Caco-2 (cell line): Measurements from ENCODE around the gene NUDT1. TPM values are rescaled to one million over a fixed set of nuclear protein-coding genes. Genes with fewer than 3 reads are reported as not detected.

Experiments used
- BruUV-seq: library from RNA; stranded (reverse); fragments of 400-500 nt; replicated peaks from 2 replicates; lab custom pipeline; 2021; lab: Mats Ljungman, UMichigan
- CTCF ChIA-PET: fragments of 300-600 bp; sonication (Branson Sonifier 250); formaldehyde crosslinking; loops from one replicate; lab custom pipeline; 2022; ENCODE audit warnings: antibody characterized with exemption; lab: Charles Lee
- POLR2A ChIA-PET: fragments of 300-600 bp; sonication (Branson Sonifier 250); formaldehyde crosslinking; loops from one replicate; lab custom pipeline; 2022; ENCODE audit warnings: antibody characterized with exemption; lab: Charles Lee
- DNase-seq, 2 experiments: peaks; one replicate each; pipeline versions ENCODE4 v3.0.0 to v3.0.0-alpha.2; 2020 to 2022
- H3K27me3 ChIP-seq: replicated peaks from 2 replicates; pipeline ENCODE4 v1.6.0; 2011; ENCODE audit warnings: low read length; ENCODE audit not compliant: control insufficient read depth, insufficient read depth
- H3K36me3 ChIP-seq: 2 replicates; pipeline ENCODE4 v1.5.1; 2011; ENCODE audit warnings: low read length; ENCODE audit not compliant: control insufficient read depth, insufficient read depth
- H3K4me1 ChIP-seq: fragments of 250-450 bp; sonication (Bioruptor Pico); 2 replicates; pipeline ENCODE4 v1.5.1; 2020; ENCODE audit warnings: mild to moderate bottlenecking
- H3K4me3 ChIP-seq: 2 replicates; pipeline ENCODE4 v1.5.1; 2011; ENCODE audit warnings: low read depth, mild to moderate bottlenecking, control low read depth, low read length
- H3K9me3 ChIP-seq: fragments of 250-450 bp; sonication (Bioruptor Pico); 2 replicates; pipeline ENCODE4 v1.5.1; 2020; ENCODE audit warnings: mild to moderate bottlenecking, moderate library complexity
- H3K27ac Mint-ChIP-seq: one replicate; pipeline ENCODE4 v1.8.0; 2022; ENCODE audit warnings: mixed read lengths; ENCODE audit not compliant: unreplicated experiment
- H3K27me3 Mint-ChIP-seq: one replicate; pipeline ENCODE4 v1.8.0; 2022; ENCODE audit warnings: mixed read lengths; ENCODE audit not compliant: insufficient read depth, unreplicated experiment
- H3K36me3 Mint-ChIP-seq: one replicate; pipeline ENCODE4 v1.8.0; 2022; ENCODE audit warnings: mild to moderate bottlenecking, mixed read lengths; ENCODE audit not compliant: insufficient read depth, unreplicated experiment
- H3K4me1 Mint-ChIP-seq: one replicate; pipeline ENCODE4 v1.8.0; 2022; ENCODE audit warnings: low read depth, mixed read lengths; ENCODE audit not compliant: unreplicated experiment
- H3K4me3 Mint-ChIP-seq: one replicate; pipeline ENCODE4 v1.8.0; 2022; ENCODE audit warnings: mild to moderate bottlenecking, moderate library complexity, mixed read lengths; ENCODE audit not compliant: unreplicated experiment
- H3K9me3 Mint-ChIP-seq: one replicate; pipeline ENCODE4 v1.8.0; 2022; ENCODE audit warnings: mixed read lengths; ENCODE audit not compliant: unreplicated experiment
- CTCF ChIP-seq, 2 experiments: fragments of 200-600 bp in 1 of 2; IDR thresholded peaks; 1 replicate in 1 of 2; 2 replicates in 1 of 2; pipeline versions ENCODE4 v1.5.1 to v1.8.0; 2011 to 2022; ENCODE audit warnings: antibody characterized with exemption in 1 of 2, control low read depth in 1 of 2, inconsistent platforms in 1 of 2, low read depth in 1 of 2, low read length in 1 of 2, mild to moderate bottlenecking in 1 of 2, moderate library complexity in 1 of 2; ENCODE audit not compliant: insufficient read depth in 1 of 2, severe bottlenecking in 1 of 2, unreplicated experiment in 1 of 2
- intact Hi-C: fragments of 100-400 bp; cut with micrococcal nuclease; formaldehyde crosslinking; loops from one replicate; pipeline ENCODE4 v1.10.0; 2022; ENCODE audit not compliant: unreplicated experiment
- total RNA-seq: library from RNA; stranded (reverse); gene quantifications from 2 replicates; pipeline ENCODE4 v1.2.3, GENCODE V29; 2022

NUDT1 gene
- total RNA-seq, 1 experiment from 2014 or later = 42.8 TPM

- Mint-ChIP-seq H3K4me3 (no peak overlapping the region), H3K27me3 (no peaks in the 10 kb centered on the region), H3K27ac (no peak overlapping the region), H3K4me1 (peaks cover 19% of the 10 kb centered on the region), H3K36me3 (peaks cover 44% of the 10 kb centered on the region), H3K9me3 (no peaks in the 10 kb centered on the region)
- H3K4me3 ChIP-seq = no peak overlapping the region
- H3K27me3 ChIP-seq = no peaks in the 10 kb centered on the region
- 0 out of 2 replicates have a peak, but pooled peaks cover 2% of the 10 kb centered on the region for H3K36me3 ChIP-seq
- H3K9me3 ChIP-seq = no peaks in the 10 kb centered on the region
- H3K4me1 ChIP-seq = no peaks in the 10 kb centered on the region
- CTCF ChIA-PET = no interaction called here
- no peak for DNase-seq
- TF ChIP-seq CTCF (IDR thresholded peaks at IDR 0.05; ENCODE audit: insufficient read depth in 1 of 2, low read depth in 1 of 2, low read length in 1 of 2, severe bottlenecking in 1 of 2, unreplicated experiment in 1 of 2) = no peak
- BruUV-seq = no TSS peak
- intact Hi-C loops = no loop called here
- POLR2A ChIA-PET = no interaction called here
Observed at GRCh38 chr7:2230882-2231281, 11.1 kb upstream of the NUDT1 start.

- peak overlapping the region; percentile 92 for H3K27ac Mint-ChIP-seq
- peaks cover 56% of the 10 kb centered on the region for H3K36me3 Mint-ChIP-seq
- Histone ChIP-seq H3K9me3 (no peaks in the 10 kb centered on the region), H3K4me1 (no peaks in the 10 kb centered on the region), H3K4me3 (peak overlapping the region; percentile 93), H3K27me3 (no peaks in the 10 kb centered on the region), H3K36me3 (0 out of 2 replicates have a peak, but pooled peaks cover 4% of the 10 kb centered on the region)
- intact Hi-C loops = no loop called here
- H3K4me3 Mint-ChIP-seq = peak overlapping the region; percentile 94
- POLR2A ChIA-PET = interaction anchor here (0.5 to 1.2 kb wide), 3 partner anchors 9 to 171 kb away, joined by 3 read pairs; partner anchors contain the start of genes CHST12, MRM2 and NUDT1
- H3K27me3 Mint-ChIP-seq = no peaks in the 10 kb centered on the region
- no peak for DNase-seq
- BruUV-seq = no TSS peak
- TF ChIP-seq CTCF (IDR thresholded peaks at IDR 0.05; ENCODE audit: insufficient read depth in 1 of 2, low read depth in 1 of 2, low read length in 1 of 2, severe bottlenecking in 1 of 2, unreplicated experiment in 1 of 2) = no peak
- H3K4me1 Mint-ChIP-seq = peaks cover 19% of the 10 kb centered on the region
- CTCF ChIA-PET = no interaction called here
- no peaks in the 10 kb centered on the region for H3K9me3 Mint-ChIP-seq
Observed at GRCh38 chr7:2231992-2232765, 9.8 kb upstream of the NUDT1 start.

- H3K9me3 Mint-ChIP-seq = no peaks in the 10 kb centered on the region
- no peaks in the 10 kb centered on the region for H3K27me3 ChIP-seq
- TF ChIP-seq CTCF (IDR thresholded peaks at IDR 0.05; ENCODE audit: insufficient read depth in 1 of 2, low read depth in 1 of 2, low read length in 1 of 2, severe bottlenecking in 1 of 2, unreplicated experiment in 1 of 2) = no peak
- BruUV-seq = no TSS peak
- intact Hi-C loops = no loop called here
- H3K27me3 Mint-ChIP-seq = no peaks in the 10 kb centered on the region
- no peaks in the 10 kb centered on the region for H3K4me1 ChIP-seq
- ChIA-PET CTCF (no interaction called here), POLR2A (interaction anchor here (0.5 to 1.2 kb wide), 4 partner anchors 9 to 170 kb away, joined by 3 read pairs; partner anchors contain the start of genes CHST12, MRM2 and NUDT1)
- H3K36me3 ChIP-seq = peaks cover 4% of the 10 kb centered on the region; the same call in 1 of the 2 replicates
- H3K4me3 ChIP-seq = peak within 1 kb of the TSS; percentile 93
- DNase-seq = peak; percentile 95
- H3K9me3 ChIP-seq = no peaks in the 10 kb centered on the region
- peaks cover 19% of the 10 kb centered on the region for H3K4me1 Mint-ChIP-seq
- peak within 1 kb of the TSS; percentile 92 for H3K27ac Mint-ChIP-seq
- peak within 1 kb of the TSS; percentile 94 for H3K4me3 Mint-ChIP-seq
- peaks cover 58% of the 10 kb centered on the region for H3K36me3 Mint-ChIP-seq
Observed at GRCh38 chr7:2232766-2233520, 9.1 kb upstream of the NUDT1 start, which contains the start of gene MAD1L1. Gene MAD1L1, minus strand, starts transcription at chr7:2232945. Its CDS starts 2,812 bp downstream, at chr7:2230133.
